ENCODE results near the gene FBXW4. TPM values are rescaled to one million over a fixed set of nuclear protein-coding genes. Genes with fewer than 3 reads are reported as not detected.
A peak's percentile ranks its signal among the peaks of the same experiment; 100 is the strongest.

The FBXW4 gene
- total RNA-seq, 1 experiment from 2014 or later = 38.2 TPM

DNA sequence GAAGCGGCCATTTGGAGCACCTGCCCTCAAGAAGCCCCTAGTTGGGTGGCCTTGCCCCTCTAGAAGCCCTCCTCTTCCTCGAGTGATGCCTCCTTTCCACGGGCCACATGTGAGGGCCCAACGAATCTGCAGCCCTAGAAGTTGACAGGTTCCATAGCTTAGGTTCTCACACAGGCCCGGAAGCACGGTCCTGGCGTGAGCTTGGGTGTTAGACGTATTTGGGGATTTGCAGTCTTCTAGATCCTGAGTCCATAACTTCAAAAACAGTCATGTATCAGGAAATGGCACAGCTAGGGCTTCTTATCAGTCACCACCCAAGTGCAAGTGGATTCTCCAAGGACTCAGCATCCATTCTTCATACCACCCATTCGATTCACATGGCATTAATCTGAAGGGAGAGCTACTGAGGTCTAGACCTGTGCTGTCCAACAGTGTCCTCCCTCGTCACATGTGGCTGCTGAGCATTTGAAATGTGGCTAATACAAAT is 477 bp upstream of the FBXW4 start:
- H3K4me1 ChIP-seq (replicated peaks; ENCODE audit: insufficient read depth) = peaks cover 19% of the 10 kb centered on the region
- peak overlapping the region; percentile 96 for H3K4me2 ChIP-seq
- BruUV-seq (replicated peaks) = no TSS peak
- no peaks in the 10 kb centered on the region for H3K9me3 ChIP-seq (ENCODE audit: insufficient read depth, low read depth)
- intact Hi-C loops (cut with micrococcal nuclease; ENCODE audit: unreplicated experiment) = loop anchor here (10.0 kb wide), 1 partner anchor 79 kb away; the partner anchor contains the start of gene FGF8
- H3K4me3 ChIP-seq = peak overlapping the region; percentile 90; the same call in 1 of the 2 replicates
- no peaks in the 10 kb centered on the region for H4K20me1 ChIP-seq (ENCODE audit: insufficient read depth)
- H3K27ac ChIP-seq = no peak overlapping the region
- peak overlapping the region; percentile 92 for H2AFZ ChIP-seq
- TF ChIP-seq, protein P1, sequence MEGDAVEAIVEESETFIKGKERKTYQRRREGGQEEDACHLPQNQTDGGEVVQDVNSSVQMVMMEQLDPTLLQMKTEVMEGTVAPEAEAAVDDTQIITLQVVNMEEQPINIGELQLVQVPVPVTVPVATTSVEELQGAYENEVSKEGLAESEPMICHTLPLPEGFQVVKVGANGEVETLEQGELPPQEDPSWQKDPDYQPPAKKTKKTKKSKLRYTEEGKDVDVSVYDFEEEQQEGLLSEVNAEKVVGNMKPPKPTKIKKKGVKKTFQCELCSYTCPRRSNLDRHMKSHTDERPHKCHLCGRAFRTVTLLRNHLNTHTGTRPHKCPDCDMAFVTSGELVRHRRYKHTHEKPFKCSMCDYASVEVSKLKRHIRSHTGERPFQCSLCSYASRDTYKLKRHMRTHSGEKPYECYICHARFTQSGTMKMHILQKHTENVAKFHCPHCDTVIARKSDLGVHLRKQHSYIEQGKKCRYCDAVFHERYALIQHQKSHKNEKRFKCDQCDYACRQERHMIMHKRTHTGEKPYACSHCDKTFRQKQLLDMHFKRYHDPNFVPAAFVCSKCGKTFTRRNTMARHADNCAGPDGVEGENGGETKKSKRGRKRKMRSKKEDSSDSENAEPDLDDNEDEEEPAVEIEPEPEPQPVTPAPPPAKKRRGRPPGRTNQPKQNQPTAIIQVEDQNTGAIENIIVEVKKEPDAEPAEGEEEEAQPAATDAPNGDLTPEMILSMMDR (conservative IDR thresholded peaks at IDR 0.05) = no peak
- no peak for TF ChIP-seq EZH2 (IDR thresholded peaks at IDR 0.05; ENCODE audit: low read depth)
- no peak for DNase-seq
- POLR2A ChIA-PET (ENCODE audit: unreplicated experiment) = no interaction called here
- no peaks in the 10 kb centered on the region for H3K27me3 ChIP-seq (ENCODE audit: insufficient read depth, low read depth)
- H3F3A ChIP-seq (ENCODE audit: insufficient read depth, low read depth) = no peaks in the 10 kb centered on the region
- H3K79me2 ChIP-seq (ENCODE audit: low read depth) = peaks cover 43% of the 10 kb centered on the region
- H3K9me2 ChIP-seq (ENCODE audit: insufficient read depth) = no peaks in the 10 kb centered on the region
- CTCF ChIA-PET = no interaction called here
- H3K36me3 ChIP-seq (ENCODE audit: low read depth) = no peaks in the 10 kb centered on the region

DNA sequence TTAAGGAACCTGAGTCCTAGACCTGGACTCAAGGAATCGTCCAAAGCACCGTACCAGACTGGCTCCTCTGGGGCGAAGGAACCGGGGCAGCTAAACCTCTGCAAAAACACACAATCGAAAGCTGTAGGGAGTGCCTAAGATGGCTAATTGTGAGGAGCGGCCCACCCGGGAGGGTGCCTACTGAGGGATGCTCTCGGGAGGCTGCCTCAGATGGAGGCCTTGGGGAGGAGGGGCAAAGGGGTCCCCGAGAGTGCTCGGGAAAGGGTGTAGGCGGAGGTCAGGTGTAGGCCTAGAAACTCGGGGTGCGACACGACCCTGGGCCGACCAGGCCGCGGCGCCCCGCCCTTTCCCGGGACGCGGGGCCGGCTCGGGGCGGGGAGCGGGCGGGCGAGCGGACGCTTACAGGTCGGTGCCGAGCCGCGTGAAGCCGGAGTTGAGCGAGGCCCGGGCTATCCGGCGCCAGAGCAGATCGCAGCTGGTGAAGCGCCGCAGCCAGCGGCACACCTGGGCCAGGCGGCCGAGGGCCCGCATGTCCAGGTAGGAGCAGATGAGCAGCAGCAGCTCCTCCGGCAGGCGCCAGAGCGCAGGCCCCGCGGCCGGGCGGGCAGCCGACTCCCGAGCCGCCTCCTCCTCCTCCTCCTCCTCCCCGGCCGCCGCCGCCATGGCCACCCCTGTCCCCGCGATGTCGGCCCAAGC is 844 bp downstream of the FBXW4 start:
- H3K27ac ChIP-seq = peak overlapping the region; percentile 74
- TF ChIP-seq EZH2 (IDR thresholded peaks at IDR 0.05; ENCODE audit: low read depth) = no peak
- TF ChIP-seq, protein P1 (conservative IDR thresholded peaks at IDR 0.05) = no peak
- no peaks in the 10 kb centered on the region for H3K9me2 ChIP-seq (ENCODE audit: insufficient read depth)
- H3K4me2 ChIP-seq = peak overlapping the region; percentile 96
- no peaks in the 10 kb centered on the region for H3F3A ChIP-seq (ENCODE audit: insufficient read depth, low read depth)
- DNase-seq = peak in 1 of 2 experiments; percentile 48
- intact Hi-C loops (cut with micrococcal nuclease; ENCODE audit: unreplicated experiment) = loop anchor here (10.0 kb wide), 1 partner anchor 81 kb away; the partner anchor contains the start of gene FGF8
- H3K36me3 ChIP-seq (ENCODE audit: low read depth) = no peaks in the 10 kb centered on the region
- ChIA-PET CTCF (no interaction called here), POLR2A (ENCODE audit: unreplicated experiment) (interaction anchor here (0.6 to 0.7 kb wide), 2 partner anchors 31 to 124 kb away, joined by 3 to 8 read pairs; partner anchors contain the start of gene OGA)
- BruUV-seq (replicated peaks) = no TSS peak
- peak overlapping the region; percentile 92 for H2AFZ ChIP-seq
- peak overlapping the region; percentile 90 for H3K4me3 ChIP-seq
- H3K79me2 ChIP-seq (ENCODE audit: low read depth) = peaks cover 43% of the 10 kb centered on the region
- no peaks in the 10 kb centered on the region for H4K20me1 ChIP-seq (ENCODE audit: insufficient read depth)
- peaks cover 19% of the 10 kb centered on the region for H3K4me1 ChIP-seq (replicated peaks; ENCODE audit: insufficient read depth)
- H3K9me3 ChIP-seq (ENCODE audit: insufficient read depth, low read depth) = no peaks in the 10 kb centered on the region
- H3K27me3 ChIP-seq (ENCODE audit: insufficient read depth, low read depth) = no peaks in the 10 kb centered on the region

DNA sequence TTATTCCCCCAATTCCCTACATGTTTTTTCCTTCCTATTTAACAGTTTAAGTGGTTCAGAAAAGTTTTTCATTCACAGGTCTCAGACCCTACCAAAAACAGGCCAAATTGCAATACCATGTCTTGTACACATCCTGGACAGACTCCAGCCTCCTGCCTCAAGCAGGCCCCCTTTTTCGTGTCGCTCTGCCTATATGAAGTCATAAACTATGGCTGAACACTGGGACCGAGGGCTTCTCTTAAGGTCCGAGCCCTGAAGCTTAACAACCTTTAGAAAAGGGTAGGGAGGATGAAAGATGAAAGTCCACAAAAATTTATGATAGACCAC is 1.4 kb downstream of the FBXW4 start:
- Histone ChIP-seq H3K27me3 (ENCODE audit: insufficient read depth, low read depth) (no peaks in the 10 kb centered on the region), H4K20me1 (ENCODE audit: insufficient read depth) (no peaks in the 10 kb centered on the region), H3K4me2 (peak overlapping the region; percentile 96), H3K27ac (peak overlapping the region; percentile 74), H3K4me3 (peak overlapping the region; percentile 90), H3K9me2 (ENCODE audit: insufficient read depth) (no peaks in the 10 kb centered on the region), H3K9me3 (ENCODE audit: insufficient read depth, low read depth) (no peaks in the 10 kb centered on the region), H3K79me2 (ENCODE audit: low read depth) (peaks cover 43% of the 10 kb centered on the region), H3K36me3 (ENCODE audit: low read depth) (no peaks in the 10 kb centered on the region), H3K4me1 (replicated peaks; ENCODE audit: insufficient read depth) (peaks cover 19% of the 10 kb centered on the region), H2AFZ (peak overlapping the region; percentile 92), H3F3A (ENCODE audit: insufficient read depth, low read depth) (no peaks in the 10 kb centered on the region)
- POLR2A ChIA-PET (ENCODE audit: unreplicated experiment) = interaction anchor here (0.6 to 0.7 kb wide), 2 partner anchors 31 to 125 kb away, joined by 3 to 8 read pairs; partner anchors contain the start of gene OGA
- DNase-seq = no peak
- TSS peak; percentile 37 for BruUV-seq (replicated peaks)
- intact Hi-C loops (cut with micrococcal nuclease; ENCODE audit: unreplicated experiment) = loop anchor here (10.0 kb wide), 1 partner anchor 81 kb away; the partner anchor contains the start of gene FGF8
- no peak for TF ChIP-seq EZH2 (IDR thresholded peaks at IDR 0.05; ENCODE audit: low read depth)
- CTCF ChIA-PET = no interaction called here
